GM19397 (cell line): ENCODE results near the gene RELL2.
A peak's percentile ranks its signal among the peaks of the same experiment; 100 is the strongest.

Source experiments
- ATAC-seq: cut with Tn5 transposase; IDR thresholded peaks from one replicate; pipeline ENCODE4 v1.9.1; 2021; ENCODE audit warnings: mild to moderate bottlenecking, moderate library complexity; ENCODE audit not compliant: unreplicated experiment

Gene RELL2

DNA sequence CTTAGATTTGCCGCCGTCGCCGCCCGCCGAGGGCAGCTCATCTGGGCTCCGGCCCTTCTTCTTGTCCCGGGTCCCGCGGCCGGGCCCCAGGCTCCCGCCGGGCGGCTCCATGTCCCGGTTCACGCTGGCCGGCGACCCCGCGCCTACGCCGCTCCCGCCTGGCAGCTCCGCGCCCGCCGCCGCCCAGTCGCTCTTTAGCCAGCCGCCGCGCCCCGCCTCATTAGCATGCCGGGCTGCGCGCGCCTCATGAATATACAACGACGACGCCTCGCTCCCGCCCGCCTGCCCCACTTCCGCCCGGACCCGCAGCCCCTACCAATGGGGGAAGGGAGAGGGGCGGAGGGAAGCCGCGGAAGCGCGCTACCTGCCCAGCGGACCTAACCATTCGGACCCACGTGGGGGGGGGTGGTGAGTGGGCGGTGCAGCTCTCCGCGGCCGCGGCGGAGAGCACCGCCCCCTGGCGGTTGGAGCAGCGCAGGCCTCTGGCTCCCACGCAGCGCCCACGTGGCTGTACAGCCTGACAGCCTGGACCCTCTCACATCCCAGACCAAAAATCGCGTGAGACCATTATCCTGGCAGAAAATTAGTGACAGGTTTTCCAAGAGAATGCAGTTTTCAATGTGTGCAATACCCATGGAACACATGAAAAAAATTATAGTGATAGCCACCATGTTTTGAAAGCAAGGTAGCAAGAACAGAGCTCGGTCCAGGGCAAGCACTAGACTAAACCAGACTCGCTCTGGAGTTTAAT is 17.8 kb upstream of the RELL2 start, which contains the start of gene DIAPH1:
DIAPH1 (minus strand) TSS at position 197 of the 751 bp plus-strand sequence; CDS start at position 111, 86 bp downstream.
- ATAC-seq: peak; percentile 88

DNA sequence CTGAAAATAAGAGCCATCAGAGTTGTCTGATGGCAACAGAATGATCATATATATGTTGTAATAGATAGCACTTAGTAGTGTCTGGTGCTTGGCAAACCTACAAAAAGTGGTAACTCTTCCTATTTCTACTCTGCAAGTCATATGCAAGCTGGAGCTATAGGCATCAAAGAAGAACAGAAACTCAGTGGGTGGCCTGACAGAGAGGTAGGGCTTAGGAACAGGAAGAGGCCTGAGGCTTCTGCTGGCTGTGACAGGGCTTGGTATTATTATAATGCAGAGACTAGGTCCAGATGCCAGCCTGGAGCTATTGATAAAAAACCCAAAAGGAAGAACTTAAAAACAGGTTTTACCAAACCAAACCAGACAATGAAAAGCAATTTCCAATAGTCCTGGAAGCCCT is 13.6 kb upstream of the RELL2 start:
- ATAC-seq: peak; percentile 30

- ATAC-seq: no peak
Measured at GRCh38 chr5:141623611-141624010, 13.2 kb upstream of the RELL2 start.

DNA sequence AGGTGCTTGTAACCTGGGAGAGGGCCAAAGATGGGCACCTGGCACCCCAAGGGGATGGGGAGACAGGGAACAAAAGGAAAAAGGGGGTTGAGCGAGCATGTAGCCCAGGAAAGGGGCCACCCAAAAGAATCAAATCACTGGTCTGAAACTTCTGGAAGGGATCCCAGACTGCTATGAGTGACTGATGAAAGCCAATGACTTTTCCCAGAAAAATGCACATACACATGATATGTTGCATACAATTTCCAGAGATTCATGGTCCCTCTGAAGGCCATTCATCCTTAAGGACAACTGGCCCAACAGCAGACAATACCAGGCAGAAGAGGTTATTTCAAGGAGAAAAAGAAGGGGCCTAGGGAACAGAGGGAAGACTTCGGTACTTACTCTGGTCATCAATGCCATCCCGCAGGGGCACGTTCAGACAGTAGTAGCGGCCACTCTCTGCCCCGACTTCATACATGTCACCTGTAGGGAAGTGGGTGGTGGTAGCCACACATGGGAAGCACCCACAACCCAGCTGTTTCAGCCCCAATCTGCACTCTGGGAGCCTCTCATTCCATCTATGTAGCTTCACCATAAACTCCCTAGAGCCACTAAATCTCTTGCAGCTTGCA is 8.5 kb upstream of the RELL2 start:
- no peak for ATAC-seq

DNA sequence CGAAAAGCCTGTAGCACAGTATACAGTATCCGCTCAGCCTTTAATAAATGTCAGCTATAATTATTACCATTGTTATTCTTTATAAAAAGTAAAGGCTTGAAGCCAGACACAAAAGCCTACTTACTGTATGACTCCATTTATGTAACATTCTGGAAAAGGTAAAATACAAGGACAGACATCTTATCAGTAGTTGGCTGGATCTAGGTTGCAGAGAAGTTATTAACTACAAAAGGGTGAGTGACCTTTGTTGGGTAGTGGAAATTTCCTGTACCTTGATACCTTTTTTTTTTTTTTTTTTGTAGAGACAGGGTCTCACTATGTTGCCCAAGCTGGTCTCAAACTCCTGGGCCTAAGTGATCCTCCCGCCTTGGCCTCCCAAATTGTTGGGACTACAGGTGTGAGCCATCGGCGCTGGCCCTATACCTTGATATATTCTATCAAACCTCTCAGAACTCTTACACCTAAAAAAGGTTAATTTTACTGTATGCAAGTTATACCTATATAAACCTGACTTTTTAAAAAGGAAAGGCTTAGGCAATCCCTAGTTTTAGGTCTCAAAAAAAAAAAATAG is 6.1 kb upstream of the RELL2 start:
- no peak for ATAC-seq

- no peak for ATAC-seq
Measured at GRCh38 chr5:141632650-141633049, 4.1 kb upstream of the RELL2 start.

DNA sequence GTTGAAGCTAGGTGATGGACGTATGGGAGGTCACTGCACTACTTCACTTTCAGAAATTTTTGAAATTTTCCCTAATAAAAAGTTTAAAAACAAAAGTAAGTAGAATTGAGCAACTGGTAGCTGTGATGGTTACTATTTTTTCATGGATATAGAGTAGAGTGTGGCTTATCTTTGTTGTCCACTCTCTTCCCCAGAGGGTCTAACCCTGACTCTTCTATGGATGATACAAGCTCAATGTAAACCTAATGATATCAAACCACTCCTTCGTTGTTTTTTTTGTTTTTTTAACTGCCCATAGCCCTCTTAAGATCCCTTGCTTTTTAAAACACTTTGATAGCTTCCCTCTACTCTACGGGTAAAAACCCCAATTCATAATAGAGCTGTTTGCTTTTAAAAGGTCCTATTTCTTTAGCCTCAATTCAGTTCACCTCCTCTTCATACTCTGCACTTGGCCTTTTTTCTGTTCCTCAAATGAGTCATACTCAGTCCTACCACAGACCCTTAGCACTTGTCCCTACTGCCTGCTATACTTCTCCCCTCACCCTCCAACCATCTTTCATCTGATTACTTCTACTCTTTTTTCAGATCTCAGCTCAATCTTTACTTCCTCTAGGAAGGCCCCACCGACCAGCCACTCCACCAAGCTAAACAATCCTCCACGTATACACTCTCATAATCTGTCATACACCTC is 2.8 kb upstream of the RELL2 start:
- ATAC-seq: peak; percentile 47

DNA sequence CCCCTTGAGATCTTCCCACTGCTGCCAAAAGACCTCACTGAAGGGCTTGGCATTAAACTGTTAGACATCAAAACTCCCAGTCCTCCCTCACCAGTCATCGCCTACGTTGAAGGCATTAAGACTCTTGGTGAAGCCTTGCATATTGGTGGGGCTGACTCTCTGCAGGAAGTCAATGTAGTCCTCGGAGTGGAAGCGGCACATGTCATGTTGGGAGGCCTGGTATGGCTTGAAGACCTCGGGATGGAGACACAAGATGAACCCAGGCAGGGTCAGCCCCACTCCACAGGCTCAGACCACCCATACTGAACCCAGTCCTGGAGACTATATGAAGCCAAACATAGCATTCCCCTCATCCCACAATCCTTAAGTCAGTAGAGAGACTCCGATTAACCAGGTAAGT is 2.1 kb upstream of the RELL2 start:
- ATAC-seq: no peak

GRCh38 chr5:141635646-141636045 is 1.2 kb upstream of the RELL2 start:
- no peak for ATAC-seq

- ATAC-seq: no peak
Measured at GRCh38 chr5:141636106-141636412, 738 bp upstream of the RELL2 start.

- ATAC-seq: peak; percentile 22
Measured at GRCh38 chr5:141637123-141637766, 448 bp downstream of the RELL2 start.

- no peak for ATAC-seq
Measured at GRCh38 chr5:141637767-141638419, 1.1 kb downstream of the RELL2 start.

DNA sequence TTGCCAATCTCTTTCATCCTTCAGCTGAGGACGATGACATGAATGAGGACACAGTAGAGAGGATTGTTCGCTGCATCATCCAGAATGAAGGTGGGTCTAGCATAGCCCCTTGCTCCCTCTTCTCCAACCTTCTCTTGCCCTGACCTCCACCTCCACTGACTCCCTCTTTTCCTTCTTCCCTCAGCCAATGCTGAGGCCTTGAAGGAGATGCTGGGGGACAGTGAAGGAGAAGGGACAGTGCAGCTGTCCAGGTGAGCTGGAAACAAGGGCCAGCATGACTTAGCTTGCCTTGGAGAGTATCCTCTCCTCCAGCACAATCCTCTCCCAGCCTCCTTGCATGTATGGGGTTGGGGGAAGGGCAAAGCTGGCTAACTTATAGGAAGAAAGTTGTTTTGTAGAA is 2.0 kb downstream of the RELL2 start:
- no peak for ATAC-seq

DNA sequence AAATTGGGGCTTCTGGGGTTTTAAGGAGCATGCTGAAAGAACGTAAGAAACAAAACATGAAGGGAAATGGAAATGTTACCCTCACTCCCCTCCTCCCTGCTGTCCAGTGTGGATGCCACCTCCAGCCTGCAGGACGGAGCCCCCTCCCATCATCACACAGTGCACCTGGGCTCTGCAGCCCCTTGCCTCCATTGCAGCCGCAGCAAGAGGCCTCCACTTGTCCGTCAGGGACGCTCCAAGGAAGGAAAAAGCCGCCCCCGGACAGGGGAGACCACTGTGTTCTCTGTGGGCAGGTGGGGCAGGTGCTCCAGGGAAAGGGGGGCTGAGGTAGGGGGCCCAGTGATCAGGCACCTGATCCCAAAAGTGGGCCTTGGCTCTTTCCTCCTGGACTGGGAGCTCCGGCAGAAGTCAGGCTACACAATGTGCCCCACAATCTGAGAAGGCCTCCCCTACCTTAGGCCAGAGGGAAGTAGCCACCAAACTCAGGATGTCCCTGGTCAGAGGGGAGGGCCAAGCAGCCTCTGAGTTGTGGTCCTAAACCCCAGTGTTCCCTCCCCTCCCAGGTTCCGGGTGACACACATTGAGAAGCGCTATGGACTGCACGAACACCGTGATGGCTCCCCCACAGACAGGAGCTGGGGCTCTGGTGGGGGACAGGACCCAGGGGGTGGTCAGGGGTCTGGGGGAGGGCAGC is 2.7 kb downstream of the RELL2 start:
- ATAC-seq: no peak

GRCh38 chr5:141640051-141640415 is 3.2 kb downstream of the RELL2 start:
- ATAC-seq: no peak

DNA sequence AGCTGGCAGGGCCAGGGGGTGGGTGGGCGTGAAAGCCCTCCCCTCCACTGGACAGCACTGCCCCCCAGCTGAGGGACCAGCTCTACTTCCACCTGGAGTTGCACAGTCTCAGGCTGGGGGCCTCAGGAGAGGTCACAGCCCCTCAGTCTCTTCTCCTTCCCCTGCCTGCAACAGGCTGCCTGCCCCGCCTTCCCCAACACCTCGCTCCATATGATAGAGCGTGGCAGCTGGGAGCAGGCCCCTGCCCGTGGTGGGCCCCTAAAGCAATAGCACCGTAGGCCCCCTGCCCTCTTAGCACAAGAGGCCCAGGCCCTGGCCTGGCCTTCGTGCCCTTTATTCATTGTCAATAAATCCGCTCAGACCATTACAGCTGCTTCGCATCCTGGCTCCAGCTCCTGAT is 3.9 kb downstream of the RELL2 start:
- no peak for ATAC-seq

DNA sequence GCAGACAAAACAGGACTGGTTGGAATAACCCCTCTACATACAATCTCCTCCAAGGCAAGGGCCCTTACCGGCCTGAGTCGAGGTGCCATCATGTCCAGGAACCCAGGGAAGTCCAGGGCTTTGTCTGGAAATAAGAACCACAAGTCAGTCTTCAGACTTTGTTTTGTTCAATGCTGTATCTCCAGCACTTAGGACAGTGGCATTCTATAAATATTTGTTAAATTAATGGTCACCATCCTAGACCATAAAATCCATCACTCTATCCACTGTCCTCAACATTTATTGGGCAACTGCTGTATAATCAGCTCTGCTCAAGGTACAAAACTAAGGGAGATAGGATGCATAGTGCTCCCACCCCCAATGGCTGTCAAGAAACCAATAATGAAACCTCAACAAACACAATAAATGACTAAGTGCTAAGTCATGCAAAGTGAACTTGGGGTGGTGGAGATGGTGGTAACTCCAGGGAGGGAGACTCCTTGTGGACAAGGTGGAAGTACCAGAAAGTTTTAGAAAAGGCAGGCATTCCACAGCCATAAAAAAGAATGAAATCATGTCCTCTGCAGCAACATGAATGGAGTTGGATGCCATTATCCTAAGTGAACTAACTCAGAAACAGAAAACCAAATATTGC is 5.0 kb downstream of the RELL2 start:
- ATAC-seq: peak; percentile 35

- no peak for ATAC-seq
Measured at GRCh38 chr5:141646026-141646425, 9.2 kb downstream of the RELL2 start.

- ATAC-seq: no peak
Measured at GRCh38 chr5:141647242-141647641, 10.4 kb downstream of the RELL2 start.

DNA sequence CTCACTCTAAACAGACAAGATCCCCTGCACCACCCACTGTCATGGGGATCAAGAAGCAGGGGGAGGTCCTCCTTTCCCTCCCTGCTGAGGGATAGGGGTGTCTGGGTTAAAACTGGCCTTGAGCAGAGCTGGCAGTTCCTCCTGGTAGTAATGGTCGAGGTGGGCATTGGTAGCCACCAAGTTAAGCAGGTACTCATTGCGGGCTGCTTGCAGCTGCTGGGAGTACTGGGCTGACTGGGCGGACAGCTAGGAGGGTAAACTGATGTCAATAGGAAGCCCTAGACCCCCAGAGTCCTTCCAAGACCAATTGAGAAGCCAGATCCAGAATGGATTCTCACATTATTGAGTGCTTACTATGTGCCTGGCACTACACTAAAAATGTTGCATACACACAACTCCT is 11.1 kb downstream of the RELL2 start:
- no peak for ATAC-seq
